HUES48 (cell line): ENCODE results near the gene C11orf58.

Experiments used
- H3K27ac ChIP-seq: one replicate; pipeline ENCODE4 v1.7.0; 2013; ENCODE audit warnings: low read depth, low read length, inconsistent platforms
- H3K27me3 ChIP-seq: 2 replicates; pipeline ENCODE4 v1.6.1; 2013; ENCODE audit warnings: mild to moderate bottlenecking, low read length; ENCODE audit not compliant: control insufficient read depth, insufficient read depth
- H3K36me3 ChIP-seq: 2 replicates; pipeline ENCODE4 v1.6.1; 2013; ENCODE audit warnings: low read length; ENCODE audit not compliant: control insufficient read depth, insufficient read depth
- H3K4me1 ChIP-seq: 2 replicates; pipeline ENCODE4 v1.6.1; 2013; ENCODE audit warnings: mild to moderate bottlenecking, low read length; ENCODE audit not compliant: control insufficient read depth, insufficient read depth
- H3K4me3 ChIP-seq: 2 replicates; pipeline ENCODE4 v1.5.1; 2013; ENCODE audit warnings: mild to moderate bottlenecking, low read depth, low read length
- H3K9ac ChIP-seq: 2 replicates; pipeline ENCODE4 v1.6.1; 2013; ENCODE audit warnings: mild to moderate bottlenecking, low read depth, low read length, moderate library complexity
- H3K9me3 ChIP-seq: 2 replicates; pipeline ENCODE4 v1.6.1; 2013; ENCODE audit warnings: low read length; ENCODE audit not compliant: control insufficient read depth, insufficient read depth

Gene C11orf58

GRCh38 chr11:16738193-16738946 is at the start of gene C11orf58:
C11orf58 (plus strand) TSS chr11:16738647; CDS start chr11:16738779, 132 bp downstream.
- no peaks in the 10 kb centered on the region for H3K9me3 ChIP-seq

DNA sequence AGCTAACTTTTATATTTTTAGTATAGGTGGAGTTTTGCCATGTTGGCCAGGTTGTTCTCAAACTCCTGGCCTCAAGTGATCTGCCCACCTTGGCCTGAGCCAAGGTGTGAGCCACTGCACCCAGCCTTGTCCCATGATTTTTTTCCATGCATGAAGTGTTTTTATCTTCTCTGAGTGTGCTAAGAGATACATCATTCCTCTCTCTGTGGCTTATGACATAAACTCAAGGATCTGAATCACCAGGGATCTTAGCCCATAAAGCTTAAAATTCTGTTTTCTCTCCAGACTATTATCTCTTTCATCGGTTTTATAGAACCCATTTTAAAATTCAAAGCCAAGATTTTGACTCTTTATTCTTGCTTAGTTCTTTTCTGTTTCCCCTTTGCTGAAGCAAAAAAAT is 48.4 kb upstream of the C11orf58 start:
- H3K27ac ChIP-seq = no peak overlapping the region
- no peak overlapping the region for H3K9ac ChIP-seq
- H3K4me1 ChIP-seq = peaks cover 11% of the 10 kb centered on the region
- no peaks in the 10 kb centered on the region for H3K9me3 ChIP-seq
- no peak overlapping the region for H3K4me3 ChIP-seq
- H3K36me3 ChIP-seq = no peaks in the 10 kb centered on the region
- no peaks in the 10 kb centered on the region for H3K27me3 ChIP-seq

More at GRCh38 chr11:16738193-16738946, at the start of gene C11orf58:
- H3K27me3 ChIP-seq = no peaks in the 10 kb centered on the region
- H3K36me3 ChIP-seq = peaks cover 17% of the 10 kb centered on the region
- H3K4me1 ChIP-seq = peaks cover 10% of the 10 kb centered on the region
- peak within 1 kb of the TSS; percentile 99 for H3K9ac ChIP-seq
- peak within 1 kb of the TSS; percentile 94 for H3K27ac ChIP-seq
- peak within 1 kb of the TSS; percentile 86 for H3K4me3 ChIP-seq

GRCh38 chr11:16703795-16704194 is 34.7 kb upstream of the C11orf58 start:
- Histone ChIP-seq H3K27ac (no peak overlapping the region), H3K27me3 (no peaks in the 10 kb centered on the region), H3K9me3 (no peaks in the 10 kb centered on the region), H3K36me3 (no peaks in the 10 kb centered on the region), H3K9ac (no peak overlapping the region), H3K4me3 (no peak overlapping the region), H3K4me1 (peaks cover 4% of the 10 kb centered on the region; the same call in 1 of the 2 replicates)

DNA sequence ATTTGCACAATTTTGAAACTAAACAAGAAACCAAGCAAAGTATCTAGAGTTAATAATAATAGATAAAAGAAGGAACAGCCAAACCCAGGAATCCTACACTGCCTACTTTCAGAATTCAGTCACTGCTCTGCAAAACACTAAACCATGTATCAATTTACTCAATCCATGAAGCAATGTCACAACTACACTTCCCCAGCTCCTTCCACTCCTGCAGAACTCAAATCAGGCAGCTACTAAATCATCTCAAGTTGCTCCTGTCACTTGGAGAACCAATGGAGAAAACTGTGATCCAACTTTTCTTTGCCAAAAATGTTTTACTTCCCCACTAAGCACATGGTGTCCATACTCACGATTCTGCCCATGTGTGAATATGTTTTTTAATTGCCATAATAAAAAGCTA is 24.9 kb upstream of the C11orf58 start:
- Histone ChIP-seq H3K9ac (no peak overlapping the region), H3K27me3 (no peaks in the 10 kb centered on the region), H3K27ac (no peak overlapping the region), H3K9me3 (no peaks in the 10 kb centered on the region), H3K4me1 (peaks cover 15% of the 10 kb centered on the region), H3K4me3 (no peak overlapping the region), H3K36me3 (no peaks in the 10 kb centered on the region)

DNA sequence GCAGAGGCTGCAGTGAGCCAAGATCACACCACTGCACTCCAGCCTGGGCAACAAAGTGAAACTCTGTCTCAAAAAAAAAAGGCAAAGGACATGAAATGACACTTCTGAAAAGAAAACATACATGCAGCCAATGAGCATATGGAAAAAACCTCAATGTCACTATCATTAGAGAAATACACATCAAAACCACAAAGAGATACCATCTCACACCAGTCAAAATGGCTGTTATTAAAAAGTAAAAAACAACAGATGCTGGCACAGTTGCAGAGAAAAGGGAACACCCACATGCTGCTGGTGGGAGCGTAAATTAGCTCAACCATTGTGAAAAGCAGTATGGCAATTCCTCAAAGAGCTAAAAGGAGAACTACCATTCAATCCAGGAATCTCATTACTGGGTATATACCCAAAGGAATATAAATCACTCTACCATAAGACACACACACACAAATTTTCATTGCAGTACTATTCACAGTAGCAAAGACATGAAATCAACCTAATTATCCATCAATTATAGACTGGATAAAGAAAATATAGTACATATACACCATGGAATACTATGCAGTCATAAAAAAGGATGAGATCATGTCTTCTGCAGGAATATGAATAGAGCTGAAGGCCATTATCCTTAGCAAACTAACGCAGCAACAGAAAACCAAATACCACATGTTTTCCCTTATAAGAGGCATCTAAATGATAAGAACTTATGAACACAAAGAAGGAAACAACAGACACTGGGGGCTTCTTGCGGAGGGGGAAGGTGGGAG is 15.7 kb upstream of the C11orf58 start:
- no peaks in the 10 kb centered on the region for H3K36me3 ChIP-seq
- peaks cover 9% of the 10 kb centered on the region for H3K4me1 ChIP-seq
- no peak overlapping the region for H3K27ac ChIP-seq
- H3K9me3 ChIP-seq = no peaks in the 10 kb centered on the region
- H3K9ac ChIP-seq = no peak overlapping the region
- H3K4me3 ChIP-seq = no peak overlapping the region
- H3K27me3 ChIP-seq = no peaks in the 10 kb centered on the region

GRCh38 chr11:16727806-16728205 is 10.6 kb upstream of the C11orf58 start:
- no peak overlapping the region for H3K9ac ChIP-seq
- H3K27me3 ChIP-seq = no peaks in the 10 kb centered on the region

GRCh38 chr11:16737818-16738192 is 642 bp upstream of the C11orf58 start:
- H3K27me3 ChIP-seq = no peaks in the 10 kb centered on the region
- peak overlapping the region; percentile 86 for H3K4me3 ChIP-seq
- peaks cover 13% of the 10 kb centered on the region for H3K36me3 ChIP-seq
- H3K4me1 ChIP-seq = peaks cover 10% of the 10 kb centered on the region
- no peaks in the 10 kb centered on the region for H3K9me3 ChIP-seq
- peak overlapping the region; percentile 99 for H3K9ac ChIP-seq
- peak overlapping the region; percentile 94 for H3K27ac ChIP-seq

More at GRCh38 chr11:16727806-16728205, 10.6 kb upstream of the C11orf58 start:
- Histone ChIP-seq H3K4me1 (no peaks in the 10 kb centered on the region), H3K4me3 (no peak overlapping the region), H3K27ac (no peak overlapping the region), H3K36me3 (no peaks in the 10 kb centered on the region), H3K9me3 (no peaks in the 10 kb centered on the region)

GRCh38 chr11:16738947-16739815 is 734 bp downstream of the C11orf58 start:
- H3K9ac ChIP-seq = peak overlapping the region; percentile 99
- no peaks in the 10 kb centered on the region for H3K9me3 ChIP-seq
- peak overlapping the region; percentile 86 for H3K4me3 ChIP-seq

DNA sequence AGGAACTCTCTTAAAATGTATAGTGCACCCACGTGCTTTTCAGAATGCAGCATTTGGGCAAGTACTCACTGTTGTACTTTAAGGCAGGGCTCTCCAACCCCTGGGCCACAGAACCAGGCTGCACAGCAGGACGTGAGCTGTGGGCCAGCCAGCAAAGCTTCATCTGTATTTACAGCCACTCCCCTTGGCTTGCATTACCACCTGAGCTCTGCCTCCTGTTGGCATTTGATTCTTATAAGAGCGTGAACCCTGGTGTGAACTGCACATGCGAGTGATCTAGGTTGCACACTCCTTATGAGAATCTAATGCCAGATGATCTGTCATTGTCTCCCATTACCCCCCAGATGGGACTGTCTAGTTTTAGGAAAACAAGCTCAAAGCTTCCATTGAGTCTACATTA is 3.0 kb downstream of the C11orf58 start:
- Histone ChIP-seq H3K4me1 (peaks cover 18% of the 10 kb centered on the region), H3K4me3 (no peak overlapping the region), H3K27ac (no peak overlapping the region), H3K36me3 (peaks cover 40% of the 10 kb centered on the region), H3K27me3 (no peaks in the 10 kb centered on the region), H3K9me3 (no peaks in the 10 kb centered on the region), H3K9ac (no peak overlapping the region)

More at GRCh38 chr11:16738947-16739815, 734 bp downstream of the C11orf58 start:
- H3K36me3 ChIP-seq = peaks cover 18% of the 10 kb centered on the region
- H3K27me3 ChIP-seq = no peaks in the 10 kb centered on the region
- peaks cover 10% of the 10 kb centered on the region for H3K4me1 ChIP-seq
- peak overlapping the region; percentile 94 for H3K27ac ChIP-seq

GRCh38 chr11:16743478-16743877 is 5.0 kb downstream of the C11orf58 start:
- no peak overlapping the region for H3K27ac ChIP-seq
- H3K9me3 ChIP-seq = no peaks in the 10 kb centered on the region
- H3K27me3 ChIP-seq = no peaks in the 10 kb centered on the region
- H3K4me3 ChIP-seq = no peak overlapping the region
- H3K9ac ChIP-seq = no peak overlapping the region
- H3K4me1 ChIP-seq = peaks cover 18% of the 10 kb centered on the region
- H3K36me3 ChIP-seq = peaks cover 60% of the 10 kb centered on the region
